HepG2 (cell line): ENCODE data around the gene ZFHX3. TPM values are rescaled to one million over a fixed set of nuclear protein-coding genes. Genes with fewer than 3 reads are reported as not detected.

ENCODE experiments used
- ARNT2 ChIP-seq: sonication (generic); formaldehyde crosslinking; IDR thresholded peaks from 2 replicates; pipeline ENCODE4 v1.8.0; 2022; ENCODE audit warnings: mild to moderate bottlenecking, low read depth, missing genetic modification reagents, moderate library complexity
- ATAD3A ChIP-seq: sonication (generic); formaldehyde crosslinking; IDR thresholded peaks from 2 replicates; pipeline ENCODE4 v1.4.0; 2020; ENCODE audit warnings: missing genetic modification reagents
- ATF7-NPFF ChIP-seq: sonication (generic); formaldehyde crosslinking; IDR thresholded peaks from 2 replicates; pipeline ENCODE4 v1.8.1; 2023; ENCODE audit warnings: mild to moderate bottlenecking, low read depth, missing genetic modification reagents, moderate library complexity
- CHD4 ChIP-seq: fragments of 200-600 bp; sonication (generic); IDR thresholded peaks from 2 replicates; pipeline ENCODE4 v1.7.0; 2017; ENCODE audit warnings: mild to moderate bottlenecking, low read length, borderline replicate concordance
- ELF4 ChIP-seq: sonication (generic); formaldehyde crosslinking; IDR thresholded peaks from 2 replicates; pipeline ENCODE4 v1.5.0; 2020; ENCODE audit warnings: missing genetic modification reagents, mild to moderate bottlenecking, moderate library complexity, borderline replicate concordance
- MATR3 ChIP-seq: sonication (generic); formaldehyde crosslinking; IDR thresholded peaks from 2 replicates; pipeline ENCODE4 v1.4.0; 2020; ENCODE audit warnings: missing genetic modification reagents
- PCBP1 ChIP-seq: fragments of 200-400 bp; formaldehyde crosslinking; IDR thresholded peaks from 2 replicates; pipeline ENCODE4 v1.6.1; 2017; ENCODE audit warnings: mild to moderate bottlenecking, low read depth, low read length, borderline replicate concordance
- SALL2 ChIP-seq: sonication (generic); formaldehyde crosslinking; IDR thresholded peaks from 2 replicates; pipeline ENCODE4 v1.8.1; 2023; ENCODE audit warnings: mild to moderate bottlenecking, missing genetic modification reagents, inconsistent platforms
- SNAI1 ChIP-seq: sonication (generic); formaldehyde crosslinking; IDR thresholded peaks from 2 replicates; pipeline ENCODE4 v1.5.0; 2020; ENCODE audit warnings: mild to moderate bottlenecking, missing genetic modification reagents, borderline replicate concordance
- SP2 ChIP-seq: sonication (generic); formaldehyde crosslinking; IDR thresholded peaks from 2 replicates; pipeline ENCODE4 v1.5.1; 2020; ENCODE audit warnings: mild to moderate bottlenecking, missing genetic modification reagents
- U2AF1 ChIP-seq: fragments of 200-400 bp; formaldehyde crosslinking; optimal IDR thresholded peaks from 2 replicates; pipeline ENCODE3; 2017; ENCODE audit warnings: mild to moderate bottlenecking, low read depth, low read length
- ZNF124 ChIP-seq: sonication (generic); formaldehyde crosslinking; IDR thresholded peaks from 2 replicates; pipeline ENCODE4 v1.4.0; 2020; ENCODE audit warnings: missing genetic modification reagents
- ZNF24 ChIP-seq: fragments of 450-650 bp; IDR thresholded peaks from 2 replicates; pipeline ENCODE4 v1.6.1; 2017; ENCODE audit warnings: antibody characterized with exemption, mild to moderate bottlenecking
- ZNF589 ChIP-seq: sonication (generic); formaldehyde crosslinking; conservative IDR thresholded peaks from 2 replicates; pipeline ENCODE4 v1.8.0; 2022; ENCODE audit warnings: mild to moderate bottlenecking, moderate library complexity, missing genetic modification reagents
- polyA plus RNA-seq, 8 experiments: library from polyadenylated mRNA; depleted of rRNA in 3 of 8; stranded (reverse) in 7 of 8; unstranded in 1 of 8; fragments of >200 nt; fragmentation: Illumina TruSeq in 4 of 8; extraction: Trizol in 4 of 8; gene quantifications; 2 replicates each; pipeline versions ENCODE4 v1.2.1 to v1.2.3, GENCODE V29; 2011 to 2016; ENCODE audit warnings: low read depth in 4 of 8, missing spikeins in 1 of 8, mixed read lengths in 1 of 8; ENCODE audit not compliant: insufficient read depth in 1 of 8
- total RNA-seq, 5 experiments: library from RNA; depleted of rRNA; stranded (reverse); fragments of >200 nt; fragmentation: Illumina TruSeq; extraction: Trizol; gene quantifications; 2 replicates each; pipeline ENCODE4 v1.2.3, GENCODE V29; 2016; ENCODE audit warnings: low read depth in 1 of 5
- TF ChIP-seq, protein P1 (sequence below): sonication (generic); formaldehyde crosslinking; IDR thresholded peaks from 2 replicates; pipeline ENCODE4 v1.8.1; 2023; ENCODE audit warnings: missing genetic modification reagents, inconsistent platforms, borderline replicate concordance
- TF ChIP-seq, protein P2 (sequence below): sonication (generic); formaldehyde crosslinking; IDR thresholded peaks from 2 replicates; pipeline ENCODE4 v1.4.0; 2020; ENCODE audit warnings: missing genetic modification reagents
- TF ChIP-seq, protein P3 (sequence below): sonication (generic); formaldehyde crosslinking; IDR thresholded peaks from 2 replicates; pipeline ENCODE4 v1.4.0; 2020; ENCODE audit warnings: missing genetic modification reagents
- TF ChIP-seq, protein P4 (sequence below): IDR thresholded peaks from 2 replicates; pipeline ENCODE4 v1.6.1; 2012; ENCODE audit warnings: low read length, improper control_type of control experiment

ZFHX3 gene
- total and polyA plus RNA-seq, 2 of the 13 experiments (the other 11 are each of a cell fraction or from before 2014, with no cell fraction given) = 5.0 to 6.0 TPM

DNA sequence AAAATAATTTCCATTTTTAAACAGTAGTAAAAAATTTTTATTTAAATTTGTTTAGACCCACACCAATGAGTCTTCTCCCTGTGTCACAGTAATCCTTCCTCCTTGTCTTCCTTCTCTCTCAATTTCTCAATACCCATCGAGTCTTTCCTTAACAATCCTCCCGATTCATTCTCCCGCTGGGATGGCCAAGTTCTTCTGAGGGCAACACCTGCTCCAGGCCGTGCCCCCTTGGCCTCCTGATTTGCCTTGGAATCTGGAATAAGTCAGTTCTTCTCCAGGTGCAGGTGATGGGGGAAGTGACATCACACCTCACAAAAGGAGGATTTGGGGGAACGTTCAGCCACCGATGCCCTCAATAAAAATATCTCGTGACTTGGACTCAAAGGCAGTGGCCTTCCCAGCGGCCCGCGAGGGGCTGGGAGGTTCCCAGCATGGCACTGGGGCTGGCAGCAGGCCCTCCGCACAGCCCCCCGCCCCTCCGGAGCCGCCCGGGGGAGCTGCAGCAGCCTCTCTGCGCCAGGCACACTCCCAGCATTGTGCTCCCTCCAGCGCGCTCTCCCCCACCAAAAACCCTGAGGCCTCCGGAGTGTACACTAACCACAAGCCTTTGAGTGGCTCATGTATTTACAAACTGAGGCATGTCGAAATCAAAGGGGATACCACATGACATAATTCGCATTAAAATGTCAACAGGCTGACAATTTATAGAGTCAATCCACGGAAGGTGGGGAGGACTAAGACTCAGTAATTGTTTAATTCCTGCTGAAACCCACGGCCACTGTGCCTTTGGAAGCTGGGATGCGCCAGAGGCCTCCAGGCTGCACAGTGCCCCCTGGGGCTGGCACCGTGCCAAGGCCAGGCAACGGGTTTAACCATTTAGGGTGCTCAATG lies 120.5 kb downstream of the ZFHX3 start (continued):
- TF ChIP-seq, protein P1, sequence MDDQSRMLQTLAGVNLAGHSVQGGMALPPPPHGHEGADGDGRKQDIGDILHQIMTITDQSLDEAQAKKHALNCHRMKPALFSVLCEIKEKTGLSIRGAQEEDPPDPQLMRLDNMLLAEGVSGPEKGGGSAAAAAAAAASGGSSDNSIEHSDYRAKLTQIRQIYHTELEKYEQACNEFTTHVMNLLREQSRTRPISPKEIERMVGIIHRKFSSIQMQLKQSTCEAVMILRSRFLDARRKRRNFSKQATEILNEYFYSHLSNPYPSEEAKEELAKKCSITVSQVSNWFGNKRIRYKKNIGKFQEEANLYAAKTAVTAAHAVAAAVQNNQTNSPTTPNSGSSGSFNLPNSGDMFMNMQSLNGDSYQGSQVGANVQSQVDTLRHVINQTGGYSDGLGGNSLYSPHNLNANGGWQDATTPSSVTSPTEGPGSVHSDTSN (CRISPR knock-in tag) = no peak
- TF ChIP-seq ATF7-NPFF (CRISPR knock-in tag) = no peak
- TF ChIP-seq SALL2 (CRISPR knock-in tag) = 0 out of 2 replicates have a peak, but pooled peaks have one; percentile 38
- no peak for TF ChIP-seq ZNF589
- TF ChIP-seq SNAI1 (CRISPR knock-in tag) = peak; percentile 41; the same call in 1 of the 2 replicates
- TF ChIP-seq ZNF124 = no peak
- peak; percentile 82; the same call in 1 of the 2 replicates for TF ChIP-seq ARNT2 (CRISPR knock-in tag)
- TF ChIP-seq, protein P2, sequence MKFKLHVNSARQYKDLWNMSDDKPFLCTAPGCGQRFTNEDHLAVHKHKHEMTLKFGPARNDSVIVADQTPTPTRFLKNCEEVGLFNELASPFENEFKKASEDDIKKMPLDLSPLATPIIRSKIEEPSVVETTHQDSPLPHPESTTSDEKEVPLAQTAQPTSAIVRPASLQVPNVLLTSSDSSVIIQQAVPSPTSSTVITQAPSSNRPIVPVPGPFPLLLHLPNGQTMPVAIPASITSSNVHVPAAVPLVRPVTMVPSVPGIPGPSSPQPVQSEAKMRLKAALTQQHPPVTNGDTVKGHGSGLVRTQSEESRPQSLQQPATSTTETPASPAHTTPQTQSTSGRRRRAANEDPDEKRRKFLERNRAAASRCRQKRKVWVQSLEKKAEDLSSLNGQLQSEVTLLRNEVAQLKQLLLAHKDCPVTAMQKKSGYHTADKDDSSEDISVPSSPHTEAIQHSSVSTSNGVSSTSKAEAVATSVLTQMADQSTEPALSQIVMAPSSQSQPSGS = peak; percentile 84; the same call in 1 of the 2 replicates
- no peak for TF ChIP-seq ELF4 (CRISPR knock-in tag)
- TF ChIP-seq, protein P3, sequence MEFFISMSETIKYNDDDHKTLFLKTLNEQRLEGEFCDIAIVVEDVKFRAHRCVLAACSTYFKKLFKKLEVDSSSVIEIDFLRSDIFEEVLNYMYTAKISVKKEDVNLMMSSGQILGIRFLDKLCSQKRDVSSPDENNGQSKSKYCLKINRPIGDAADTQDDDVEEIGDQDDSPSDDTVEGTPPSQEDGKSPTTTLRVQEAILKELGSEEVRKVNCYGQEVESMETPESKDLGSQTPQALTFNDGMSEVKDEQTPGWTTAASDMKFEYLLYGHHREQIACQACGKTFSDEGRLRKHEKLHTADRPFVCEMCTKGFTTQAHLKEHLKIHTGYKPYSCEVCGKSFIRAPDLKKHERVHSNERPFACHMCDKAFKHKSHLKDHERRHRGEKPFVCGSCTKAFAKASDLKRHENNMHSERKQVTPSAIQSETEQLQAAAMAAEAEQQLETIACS (CRISPR knock-in tag) = no peak
- no peak for TF ChIP-seq ATAD3A (CRISPR knock-in tag)
- no peak for TF ChIP-seq SP2
- TF ChIP-seq, protein P4, sequence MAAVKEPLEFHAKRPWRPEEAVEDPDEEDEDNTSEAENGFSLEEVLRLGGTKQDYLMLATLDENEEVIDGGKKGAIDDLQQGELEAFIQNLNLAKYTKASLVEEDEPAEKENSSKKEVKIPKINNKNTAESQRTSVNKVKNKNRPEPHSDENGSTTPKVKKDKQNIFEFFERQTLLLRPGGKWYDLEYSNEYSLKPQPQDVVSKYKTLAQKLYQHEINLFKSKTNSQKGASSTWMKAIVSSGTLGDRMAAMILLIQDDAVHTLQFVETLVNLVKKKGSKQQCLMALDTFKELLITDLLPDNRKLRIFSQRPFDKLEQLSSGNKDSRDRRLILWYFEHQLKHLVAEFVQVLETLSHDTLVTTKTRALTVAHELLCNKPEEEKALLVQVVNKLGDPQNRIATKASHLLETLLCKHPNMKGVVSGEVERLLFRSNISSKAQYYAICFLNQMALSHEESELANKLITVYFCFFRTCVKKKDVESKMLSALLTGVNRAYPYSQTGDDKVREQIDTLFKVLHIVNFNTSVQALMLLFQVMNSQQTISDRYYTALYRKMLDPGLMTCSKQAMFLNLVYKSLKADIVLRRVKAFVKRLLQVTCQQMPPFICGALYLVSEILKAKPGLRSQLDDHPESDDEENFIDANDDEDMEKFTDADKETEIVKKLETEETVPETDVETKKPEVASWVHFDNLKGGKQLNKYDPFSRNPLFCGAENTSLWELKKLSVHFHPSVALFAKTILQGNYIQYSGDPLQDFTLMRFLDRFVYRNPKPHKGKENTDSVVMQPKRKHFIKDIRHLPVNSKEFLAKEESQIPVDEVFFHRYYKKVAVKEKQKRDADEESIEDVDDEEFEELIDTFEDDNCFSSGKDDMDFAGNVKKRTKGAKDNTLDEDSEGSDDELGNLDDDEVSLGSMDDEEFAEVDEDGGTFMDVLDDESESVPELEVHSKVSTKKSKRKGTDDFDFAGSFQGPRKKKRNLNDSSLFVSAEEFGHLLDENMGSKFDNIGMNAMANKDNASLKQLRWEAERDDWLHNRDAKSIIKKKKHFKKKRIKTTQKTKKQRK = no peak
- no peak for TF ChIP-seq MATR3
- no peak for TF ChIP-seq ZNF24
- peak; percentile 55 for TF ChIP-seq CHD4
- TF ChIP-seq U2AF1 = no peak
- peak; percentile 91; the same call in 1 of the 2 replicates for TF ChIP-seq PCBP1
